Choroid plexus epithelial cell (primary cell): Measurements from ENCODE around the gene INTS14.

Experiments
- DNase-seq: peaks from one replicate; pipeline ENCODE4 v3.0.0-alpha.2; 2010; ENCODE audit warnings: low read depth
- H3K4me3 ChIP-seq: 2 replicates; pipeline ENCODE4 v1.5.1; 2011; ENCODE audit warnings: low read depth, mild to moderate bottlenecking, control low read depth, low read length, moderate library complexity
- CTCF ChIP-seq: conservative IDR thresholded peaks from 2 replicates; pipeline ENCODE4 v1.5.1; 2011; ENCODE audit warnings: low read depth, mild to moderate bottlenecking, control low read depth, inconsistent platforms, low read length, moderate library complexity

The INTS14 gene

GRCh38 chr15:65641768-65642475 is 31.0 kb upstream of the INTS14 start:
- no peak overlapping the region for H3K4me3 ChIP-seq
- DNase-seq = no peak
- no peak for TF ChIP-seq CTCF

- no peak for TF ChIP-seq CTCF
- DNase-seq = no peak
- no peak overlapping the region for H3K4me3 ChIP-seq
Observed at GRCh38 chr15:65639509-65639908, 28.6 kb upstream of the INTS14 start.

- DNase-seq = peak; percentile 89
- TF ChIP-seq CTCF = peak; percentile 88
- no peak overlapping the region for H3K4me3 ChIP-seq
Observed at GRCh38 chr15:65638681-65639089, 27.8 kb upstream of the INTS14 start.

- TF ChIP-seq CTCF = no peak
- DNase-seq = no peak
- H3K4me3 ChIP-seq = no peak overlapping the region
Observed at GRCh38 chr15:65638109-65638508, 27.2 kb upstream of the INTS14 start.

GRCh38 chr15:65634356-65634755 is 23.4 kb upstream of the INTS14 start:
- no peak for DNase-seq
- no peak for TF ChIP-seq CTCF

GRCh38 chr15:65633752-65634151 is 22.8 kb upstream of the INTS14 start:
- no peak for TF ChIP-seq CTCF

More at GRCh38 chr15:65634356-65634755, 23.4 kb upstream of the INTS14 start:
- H3K4me3 ChIP-seq = no peak overlapping the region

GRCh38 chr15:65632780-65633375 is 21.9 kb upstream of the INTS14 start:
- TF ChIP-seq CTCF = no peak
- H3K4me3 ChIP-seq = no peak overlapping the region
- DNase-seq = no peak

More at GRCh38 chr15:65633752-65634151, 22.8 kb upstream of the INTS14 start:
- H3K4me3 ChIP-seq = no peak overlapping the region
- no peak for DNase-seq
